Cortex of kidney (tissue), 1 donor: ENCODE data around the gene GRIK4.

ENCODE experiments used
- DNase-seq: peaks from one replicate; lab custom pipeline; 2025; lab: John Stamatoyannopoulos, UW

Gene GRIK4

DNA sequence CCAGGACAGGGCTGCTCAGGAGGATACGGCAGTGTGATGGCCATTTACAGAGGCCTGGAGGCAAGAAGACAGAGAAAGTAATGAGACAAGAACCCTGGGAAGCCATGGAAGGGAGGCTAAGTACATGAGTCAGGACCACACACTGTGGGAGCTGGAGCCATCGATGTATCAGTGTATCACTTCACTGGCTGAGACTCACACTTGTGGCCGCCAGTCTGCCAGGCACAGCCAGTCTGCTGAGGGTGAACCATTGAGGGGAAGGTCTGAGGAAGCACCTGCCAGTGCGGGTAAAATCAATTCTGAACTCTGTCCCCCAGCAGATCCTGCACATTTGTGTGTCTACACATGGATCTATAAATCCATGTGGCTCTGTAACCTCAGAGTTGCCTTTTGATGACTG, 195.6 kb downstream of the GRIK4 start:
- no peak for DNase-seq

DNA sequence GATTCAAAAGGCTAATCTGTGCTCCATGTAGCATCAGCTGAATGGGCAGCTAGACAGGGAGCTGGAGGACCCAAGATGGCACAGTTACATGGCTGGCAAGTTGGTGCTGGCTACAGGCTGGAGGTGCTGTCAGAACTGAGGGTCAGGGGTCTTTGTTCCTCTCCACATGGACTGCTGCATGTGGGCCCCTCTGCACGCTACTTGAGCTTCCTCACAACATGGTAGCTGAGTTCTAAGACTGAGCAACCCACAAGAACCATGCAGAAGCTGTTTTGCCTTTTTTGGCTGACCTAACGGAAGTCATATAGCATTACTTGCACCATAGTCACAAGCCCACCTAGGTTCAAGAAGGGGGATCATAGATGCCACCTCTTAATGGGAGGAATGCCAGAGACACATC, 196.1 kb downstream of the GRIK4 start:
- no peak for DNase-seq

DNA sequence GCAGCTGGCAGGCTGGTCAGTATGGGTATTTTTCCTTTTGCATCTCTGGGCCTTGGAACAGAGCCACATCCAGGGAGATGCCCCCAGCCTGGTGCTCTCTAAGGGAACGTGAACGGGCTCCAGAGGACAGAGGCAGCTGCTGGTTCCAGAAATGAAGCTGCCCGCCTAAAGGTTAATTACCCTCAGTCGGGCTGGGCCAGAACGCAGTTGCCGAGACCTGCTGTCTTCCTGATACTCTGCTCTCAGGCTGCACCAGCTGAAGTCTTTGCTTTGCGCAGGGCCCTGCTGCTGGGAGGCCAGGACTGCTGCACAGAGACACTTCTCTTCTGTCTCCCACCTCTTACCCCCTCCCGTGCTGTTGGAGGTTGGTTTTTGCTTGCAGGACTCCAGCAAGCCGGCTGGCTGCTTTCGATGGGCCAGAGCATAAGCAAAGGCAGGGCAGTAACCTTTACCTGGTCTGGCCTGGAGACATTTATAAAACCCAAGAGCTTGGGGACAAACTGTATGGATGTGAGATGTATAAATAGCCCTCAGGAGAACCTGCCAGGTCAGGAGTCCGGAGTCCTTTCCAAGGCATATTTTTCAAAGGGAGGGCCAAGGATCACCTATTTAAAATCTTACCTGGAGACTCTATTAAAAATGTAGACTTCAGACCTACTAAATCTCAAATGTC, 197.1 kb downstream of the GRIK4 start:
- no peak for DNase-seq

DNA sequence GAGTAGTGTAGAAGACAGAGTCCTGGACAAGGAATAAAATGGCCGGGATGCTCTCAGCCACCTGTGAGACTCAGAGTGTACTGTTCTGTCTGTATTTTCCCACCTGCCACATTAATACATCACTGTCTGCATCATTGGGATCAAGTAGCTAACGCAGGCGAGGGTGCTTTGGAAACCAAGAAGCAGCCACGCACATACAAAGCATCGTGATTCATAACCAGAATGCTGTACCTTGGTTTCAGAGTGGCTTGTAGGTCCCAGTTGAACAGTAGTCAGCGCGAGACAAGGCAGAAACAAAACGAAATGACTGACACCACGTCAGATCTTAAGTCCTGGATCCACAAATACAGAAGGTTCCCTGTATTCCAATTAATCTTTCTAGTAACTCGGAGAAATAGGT, 198.3 kb downstream of the GRIK4 start:
- DNase-seq: no peak

DNA sequence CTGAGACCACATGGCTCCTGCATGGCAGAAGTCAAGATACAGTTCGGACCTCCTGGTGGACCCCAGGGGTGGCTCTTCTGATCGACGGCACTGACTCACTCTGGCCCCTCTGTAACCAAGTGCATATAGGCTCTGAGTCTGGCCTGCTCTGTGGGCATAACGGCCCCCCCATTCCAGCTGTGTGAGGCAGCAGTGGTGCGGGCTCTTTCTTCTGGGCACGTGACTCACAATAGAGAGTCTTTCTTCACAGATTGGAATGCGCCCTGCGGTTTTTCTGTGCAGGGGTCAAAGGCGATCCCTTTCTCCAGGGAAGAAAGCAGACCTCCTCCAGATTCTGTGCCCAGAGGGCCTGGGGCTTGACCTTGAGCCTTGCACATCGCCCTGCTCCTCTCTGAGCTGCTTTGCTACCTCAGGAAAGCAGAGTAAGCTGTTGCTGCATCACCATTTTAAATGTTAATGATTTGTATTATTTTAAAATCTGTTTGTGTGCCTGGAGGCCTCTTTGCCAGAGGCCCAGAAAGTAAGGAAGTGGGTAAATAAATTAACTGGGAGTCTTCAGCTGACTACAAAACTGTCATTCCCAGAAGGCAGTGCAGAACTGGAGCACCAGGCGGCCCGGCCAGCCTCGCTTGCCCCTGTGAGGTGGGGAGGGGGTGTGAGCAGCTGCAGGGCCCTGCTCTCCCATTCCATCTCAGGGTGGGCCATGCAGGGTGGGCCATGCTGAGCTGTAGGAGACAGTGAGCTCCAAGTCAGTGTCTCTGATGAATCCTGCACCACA, 199.0 kb downstream of the GRIK4 start:
- no peak for DNase-seq

DNA sequence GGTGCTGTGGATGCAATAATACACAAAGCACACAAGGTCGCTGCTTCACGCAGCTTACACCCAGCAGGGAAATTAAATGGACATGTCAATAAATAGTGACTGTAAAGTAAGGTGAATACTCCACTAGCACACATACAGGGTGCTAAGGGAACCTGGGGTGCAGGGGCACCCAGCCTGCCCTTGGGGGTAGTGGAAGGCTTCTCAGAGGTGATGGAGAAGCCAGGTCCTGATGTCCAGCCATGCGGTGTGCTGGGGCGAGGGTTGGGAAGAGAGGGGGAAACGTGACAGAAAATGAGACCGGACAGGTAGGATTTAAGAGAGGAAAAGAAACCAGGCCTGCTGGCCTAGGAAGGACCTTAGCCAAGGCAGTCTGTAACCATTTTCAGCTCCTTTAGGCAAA, 200.5 kb downstream of the GRIK4 start:
- no peak for DNase-seq

DNA sequence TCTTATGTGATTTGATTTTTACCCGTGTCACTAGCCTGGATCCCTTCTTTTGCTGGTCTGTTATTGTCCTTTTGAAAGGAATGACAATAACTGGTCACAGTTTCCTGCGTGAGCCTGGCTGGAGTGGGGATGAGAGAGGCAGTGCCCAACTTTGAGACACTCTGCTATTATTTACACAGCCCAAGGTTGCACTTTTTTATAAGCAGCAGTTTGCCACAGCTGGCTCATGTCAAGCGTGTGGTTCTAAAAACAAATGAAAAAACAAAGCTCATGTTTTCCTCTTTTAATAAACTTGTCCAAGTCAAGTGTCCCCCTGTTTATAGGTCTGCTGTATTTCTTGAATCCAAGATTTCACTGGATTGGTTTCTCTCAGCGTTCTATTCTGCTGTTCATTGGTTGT, 201.3 kb downstream of the GRIK4 start:
- no peak for DNase-seq

DNA sequence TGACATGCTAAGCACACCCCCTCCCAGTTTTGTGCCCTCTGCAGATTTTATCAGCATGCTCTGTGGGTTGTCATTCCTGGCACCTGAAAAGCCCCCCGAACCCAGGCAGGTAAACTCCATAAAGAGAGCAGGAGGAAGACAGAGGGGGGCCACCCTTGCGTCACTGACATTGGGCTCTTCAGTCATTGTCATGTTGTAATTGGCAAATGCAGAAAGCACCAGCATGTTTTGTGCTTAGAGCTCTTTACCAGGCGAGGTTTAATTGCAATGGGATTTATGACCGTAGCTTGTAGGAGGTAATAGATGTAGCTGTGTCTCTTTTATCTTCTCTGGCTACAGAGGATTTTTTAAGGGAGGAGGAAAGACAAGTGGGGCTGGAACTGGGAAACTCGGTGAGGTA, 201.7 kb downstream of the GRIK4 start:
- no peak for DNase-seq

DNA sequence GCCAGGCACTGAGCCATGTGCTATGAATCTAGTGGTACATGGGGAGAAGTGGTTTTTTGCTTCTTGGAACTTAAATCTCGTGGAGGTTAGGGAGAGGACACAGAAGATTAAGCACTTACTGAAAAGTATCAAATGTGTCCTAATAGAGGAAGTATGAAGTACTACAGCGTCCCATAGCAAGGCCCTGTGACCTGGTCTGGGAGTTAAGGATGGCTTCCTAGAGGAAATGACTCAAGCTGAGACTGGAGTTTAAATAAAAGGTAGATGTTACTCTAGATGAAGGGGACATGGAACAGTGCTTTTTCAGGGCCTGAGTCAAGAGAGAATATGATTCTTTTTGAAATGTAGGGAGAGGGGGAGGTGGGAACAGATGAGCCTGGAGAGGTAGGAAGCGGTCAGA, 202.9 kb downstream of the GRIK4 start:
- DNase-seq: no peak

DNA sequence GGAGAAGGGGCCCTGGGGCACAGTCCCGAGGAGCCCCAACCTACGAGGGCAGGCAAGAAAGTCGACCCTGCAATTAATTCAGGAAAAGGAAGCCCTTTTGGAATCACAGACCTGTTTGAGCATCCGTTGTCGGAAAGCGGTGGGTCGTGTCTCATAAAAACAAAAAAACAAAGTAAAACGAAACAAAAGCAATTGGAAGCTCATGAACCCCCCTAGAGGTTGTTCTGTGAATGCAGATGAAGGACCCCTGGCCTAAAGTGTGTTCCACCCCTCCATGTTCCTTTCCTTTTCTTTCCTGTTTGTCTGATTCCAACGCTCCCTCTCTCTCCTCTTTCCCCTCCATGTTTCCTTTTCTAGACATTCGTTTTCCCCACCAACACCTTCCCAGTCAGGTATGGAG, 203.7 kb downstream of the GRIK4 start:
- DNase-seq: no peak

DNA sequence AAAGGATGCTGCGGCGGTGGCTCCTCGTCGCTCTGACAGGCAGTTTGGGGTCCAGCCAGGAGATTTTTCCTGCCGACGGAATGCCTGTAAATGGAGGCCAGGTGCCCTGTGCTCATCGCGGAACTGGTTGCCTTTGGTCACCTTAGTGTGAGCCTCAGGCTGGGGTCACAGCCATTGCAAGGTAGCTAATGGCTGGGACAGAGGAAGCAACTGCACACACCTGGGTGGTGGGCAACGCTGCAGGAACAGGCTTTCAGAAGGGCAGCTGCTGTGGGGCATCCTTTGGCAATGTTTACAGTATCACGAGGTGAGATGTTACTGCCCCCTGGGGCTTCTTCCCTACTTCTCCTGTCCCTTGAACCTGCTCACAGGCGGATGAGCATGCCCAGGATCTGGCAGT, 205.5 kb downstream of the GRIK4 start:
- no peak for DNase-seq

DNA sequence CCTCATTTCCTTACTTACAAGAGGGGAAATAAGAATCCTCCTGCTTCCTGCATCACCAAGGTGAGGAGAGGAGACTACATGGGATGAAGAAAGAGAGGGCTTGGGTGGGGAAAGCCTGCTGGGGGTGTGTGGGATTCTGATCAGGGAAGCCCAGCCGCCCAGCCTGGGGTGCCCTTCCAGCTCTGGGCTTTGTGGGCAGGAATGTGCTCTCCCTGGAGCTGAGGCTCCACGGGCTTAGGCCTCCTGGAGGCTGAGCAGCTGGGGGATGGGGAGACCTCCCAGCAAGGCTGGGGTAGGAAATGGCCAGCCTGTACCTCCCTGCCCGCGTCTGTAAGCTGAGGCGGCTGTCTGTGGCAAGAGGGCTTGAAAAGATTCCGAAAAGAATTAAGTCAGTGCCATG, 206.1 kb downstream of the GRIK4 start:
- DNase-seq: no peak

DNA sequence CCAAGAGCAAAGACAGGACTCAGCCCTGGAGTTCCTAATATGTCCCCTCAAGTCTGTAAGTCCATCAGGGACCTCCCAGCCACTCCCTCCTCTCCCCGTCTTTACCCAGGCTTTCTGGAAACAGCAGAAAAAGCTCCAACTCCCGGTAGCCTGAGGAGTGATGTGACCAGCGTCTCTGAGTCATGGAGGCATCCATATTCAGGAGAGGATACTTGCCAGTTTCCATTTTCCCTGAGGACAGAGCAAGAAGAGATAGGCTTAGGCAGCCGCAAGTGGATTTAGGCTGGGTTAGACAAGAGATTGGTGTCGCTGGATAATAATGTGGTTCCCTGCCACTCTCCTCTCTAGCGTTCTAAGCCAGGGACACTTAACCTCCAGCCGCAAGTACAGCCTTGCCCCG, 206.6 kb downstream of the GRIK4 start:
- no peak for DNase-seq

DNA sequence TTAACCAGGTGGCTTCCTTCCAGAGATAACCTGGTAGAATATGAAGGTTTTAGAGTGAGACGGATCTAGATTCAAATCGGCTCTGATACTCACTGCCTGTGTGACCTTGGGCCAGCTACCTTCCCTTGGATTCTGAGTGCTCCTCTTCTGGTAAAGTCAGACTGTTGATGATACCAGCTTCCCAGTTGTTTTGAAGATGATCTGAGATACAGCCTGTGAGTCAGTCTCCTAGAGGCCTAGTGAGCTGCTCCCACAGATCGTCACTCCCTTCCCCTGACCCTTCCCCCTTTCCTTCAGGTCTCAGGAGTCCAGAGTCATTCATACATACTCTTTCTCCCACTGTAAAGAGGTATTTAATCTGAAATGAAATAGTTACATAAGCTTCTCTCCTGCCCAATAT, 207.8 kb downstream of the GRIK4 start:
- DNase-seq: no peak

DNA sequence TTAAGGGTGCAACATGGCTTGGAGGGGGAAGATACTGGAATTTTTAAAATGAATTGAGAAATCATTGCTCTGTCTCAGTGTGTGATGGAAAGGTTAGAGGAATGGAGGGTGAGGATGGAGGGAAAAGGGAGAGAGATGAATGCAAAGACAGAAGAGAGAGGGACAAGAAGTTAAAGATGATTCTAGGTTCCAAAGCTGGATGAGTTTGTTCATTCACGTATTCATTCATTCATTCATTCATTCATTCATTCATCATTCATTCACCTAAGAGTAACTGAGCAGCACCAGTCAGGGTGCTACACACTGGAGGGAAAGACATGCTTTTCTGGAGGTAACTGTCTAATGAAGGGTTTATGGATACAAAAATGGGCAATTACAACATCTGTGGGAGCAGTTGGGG, 209.2 kb downstream of the GRIK4 start:
- DNase-seq: no peak

DNA sequence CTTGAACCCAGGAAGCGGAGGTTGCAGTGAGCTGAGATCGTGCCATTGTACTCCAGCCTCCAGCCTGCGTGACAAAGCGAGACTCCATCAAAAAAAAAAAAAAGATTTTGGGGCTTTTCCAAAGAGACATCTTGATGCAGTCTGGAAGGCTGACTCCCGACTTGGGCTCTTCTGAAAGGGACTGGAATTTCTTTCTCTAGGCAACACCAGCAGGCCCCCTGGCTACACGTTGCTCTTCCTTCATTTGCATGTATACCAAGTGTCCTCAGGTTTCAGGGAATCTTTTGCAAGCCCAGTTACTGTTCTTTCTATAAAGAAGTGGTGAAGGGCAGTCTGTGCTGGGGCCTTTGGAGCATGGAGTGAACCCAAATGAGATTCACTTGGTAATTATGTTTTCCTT, 211.0 kb downstream of the GRIK4 start:
- no peak for DNase-seq

DNA sequence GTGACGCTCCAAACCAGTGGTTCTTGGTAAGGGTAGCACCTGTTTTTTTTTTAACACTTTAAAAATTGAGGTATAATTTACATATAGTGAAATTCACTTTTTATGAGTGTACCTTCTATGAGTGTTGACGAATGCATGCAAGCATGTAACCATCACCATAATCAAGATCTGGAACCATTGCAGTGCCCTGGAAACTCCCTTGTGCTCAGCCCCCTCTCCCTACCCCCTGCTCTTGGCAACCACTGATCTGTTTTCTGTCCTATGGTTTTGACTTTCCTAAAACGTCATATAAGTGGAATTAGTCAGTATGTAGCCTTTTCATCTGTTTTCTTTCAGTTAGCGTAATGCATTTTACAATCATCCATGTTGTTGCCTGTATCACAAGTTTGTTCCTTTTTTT, 212.2 kb downstream of the GRIK4 start:
- DNase-seq: no peak

DNA sequence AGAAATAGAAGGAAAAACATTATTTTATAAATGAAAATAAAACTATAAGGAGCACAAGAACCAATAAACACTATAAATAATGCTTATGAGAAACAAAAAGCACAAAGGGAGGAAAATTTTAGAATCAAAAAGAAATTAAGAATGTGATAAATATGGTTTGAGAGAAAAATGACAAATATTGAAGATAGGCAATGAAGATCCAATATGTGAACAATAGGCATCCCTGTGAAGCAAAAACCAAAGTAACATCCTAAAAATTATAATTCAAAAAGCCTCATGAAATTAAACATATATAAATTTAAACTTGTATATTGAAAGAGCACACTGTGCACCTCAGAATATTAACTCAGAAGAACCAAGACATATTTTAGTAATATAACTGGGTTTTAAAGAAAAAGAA, 216.2 kb downstream of the GRIK4 start:
- DNase-seq: no peak

DNA sequence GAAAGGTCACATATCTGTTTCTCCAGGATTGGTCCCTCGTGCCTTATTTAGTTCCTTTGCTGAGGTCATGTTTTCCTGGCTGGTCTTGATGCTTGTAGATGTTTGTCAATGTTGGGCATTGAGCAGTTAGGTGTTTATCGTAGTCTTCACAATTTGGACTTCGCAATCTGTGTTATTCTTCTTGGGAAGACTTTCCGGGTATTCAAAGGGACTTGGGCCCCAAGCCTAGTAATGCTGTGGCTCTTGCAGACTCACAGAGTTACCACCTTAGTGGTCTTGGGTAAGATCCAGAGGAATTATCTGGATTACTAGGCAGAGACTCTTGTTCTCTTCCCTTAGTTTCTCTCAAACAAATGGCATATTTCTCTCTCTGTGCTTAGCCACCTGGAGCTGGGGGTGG, 223.5 kb downstream of the GRIK4 start:
- no peak for DNase-seq

DNA sequence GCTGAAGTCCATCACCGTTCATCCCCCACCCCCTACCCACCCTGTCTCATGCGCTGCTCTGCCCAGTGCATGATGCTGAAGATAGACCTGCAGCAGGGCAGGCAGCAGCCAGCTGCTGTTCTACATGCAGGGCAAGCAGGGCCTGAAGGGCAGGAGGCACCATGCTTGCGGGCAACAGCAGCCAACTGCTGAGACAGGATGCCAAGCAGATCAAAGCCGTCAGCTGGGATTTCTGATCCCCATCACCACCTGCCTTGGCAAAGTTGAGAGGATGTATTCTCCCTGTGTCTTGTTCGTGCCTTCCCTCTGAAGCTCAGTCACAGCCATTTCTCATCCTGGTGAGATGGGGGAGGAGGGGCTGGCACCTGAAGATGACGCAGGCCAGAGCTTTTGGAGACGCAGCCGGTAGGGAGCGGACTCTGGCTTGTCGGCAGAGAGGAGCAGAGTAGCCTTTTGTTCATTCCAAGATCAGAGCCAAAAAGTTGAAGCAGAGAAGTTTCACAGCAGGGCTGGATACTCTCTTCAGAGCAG, 227.0 kb downstream of the GRIK4 start:
- DNase-seq: no peak

DNA sequence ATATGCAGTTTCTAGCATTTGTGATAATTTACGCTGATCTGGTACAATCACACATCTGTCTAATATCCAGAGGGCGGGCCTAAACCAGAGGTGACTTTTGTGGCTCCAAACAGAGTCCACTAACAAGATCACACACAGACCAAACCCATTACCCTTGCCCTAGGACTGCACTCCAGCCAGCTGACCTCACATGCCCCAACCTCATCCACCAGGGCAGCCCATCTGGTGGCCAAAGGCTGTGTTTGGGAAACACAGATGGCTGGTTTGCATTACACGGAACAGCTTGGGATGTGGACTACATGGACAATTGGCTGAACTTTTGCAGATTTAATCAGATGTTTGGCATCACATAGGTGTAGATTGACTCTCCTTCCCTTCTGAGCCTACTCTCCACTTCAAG, 228.2 kb downstream of the GRIK4 start:
- no peak for DNase-seq

DNA sequence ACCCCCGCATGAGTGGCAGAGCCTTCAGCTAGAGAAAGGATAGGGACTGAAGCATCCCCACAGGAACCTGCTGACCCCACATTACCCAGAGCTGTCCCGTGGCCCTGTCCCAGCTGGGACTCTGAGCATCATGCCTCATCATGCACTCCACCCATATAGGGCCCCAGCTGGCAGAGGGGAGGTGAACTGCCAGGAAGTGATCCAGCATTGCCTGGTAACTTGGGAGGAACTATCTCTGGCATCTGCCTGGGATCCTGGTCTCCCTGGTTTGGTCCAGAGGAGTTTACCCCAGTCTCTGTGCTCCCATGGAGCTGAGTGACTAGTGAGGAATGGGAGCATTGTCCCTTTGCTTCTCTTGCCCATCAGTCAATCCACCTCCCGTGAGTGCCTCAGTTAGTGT, 228.8 kb downstream of the GRIK4 start:
- no peak for DNase-seq
